ENCODE measurements around the gene CLDN5.

GRCh38 chr22:19496324-19496630 is 27.9 kb downstream of the CLDN5 start:
- TF ChIP-seq POLR2A (IDR thresholded peaks at IDR 0.05) = no peak
- no peak for TF ChIP-seq CTCF (IDR thresholded peaks at IDR 0.05 in 4 of 5, conservative IDR thresholded peaks at IDR 0.05 in 1 of 5)
